Tibial nerve (tissue), 4 donors: Measurements from ENCODE around the gene SUSD4.

ENCODE experiments used
- EP300 ChIP-seq, 2 donors: sonication (generic); formaldehyde crosslinking; IDR thresholded peaks; one replicate each; pipeline ENCODE4 v1.6.1; 2017; ENCODE audit warnings: antibody characterized with exemption in 2 of 2, mild to moderate bottlenecking in 1 of 2
- POLR2A ChIP-seq, 2 donors: fragments of 450-650 bp; IDR thresholded peaks; one replicate each; pipeline ENCODE4 v1.6.1; 2017; ENCODE audit warnings: antibody characterized with exemption in 2 of 2, mild to moderate bottlenecking in 2 of 2, moderate library complexity in 2 of 2
- TF ChIP-seq, protein P1 (sequence below), 5 experiments: fragments of 200-600 bp in 3 of 5; fragments of 450-650 bp in 2 of 5; sonication (generic) in 3 of 5; IDR thresholded peaks; one replicate each; pipeline ENCODE4 v1.5.1; 2016 to 2019; ENCODE audit warnings: antibody characterized with exemption in 5 of 5, mild to moderate bottlenecking in 3 of 5, moderate library complexity in 2 of 5

GRCh38 chr1:223244366-223245103 is 119.4 kb downstream of the SUSD4 start:
- TF ChIP-seq, protein P1, sequence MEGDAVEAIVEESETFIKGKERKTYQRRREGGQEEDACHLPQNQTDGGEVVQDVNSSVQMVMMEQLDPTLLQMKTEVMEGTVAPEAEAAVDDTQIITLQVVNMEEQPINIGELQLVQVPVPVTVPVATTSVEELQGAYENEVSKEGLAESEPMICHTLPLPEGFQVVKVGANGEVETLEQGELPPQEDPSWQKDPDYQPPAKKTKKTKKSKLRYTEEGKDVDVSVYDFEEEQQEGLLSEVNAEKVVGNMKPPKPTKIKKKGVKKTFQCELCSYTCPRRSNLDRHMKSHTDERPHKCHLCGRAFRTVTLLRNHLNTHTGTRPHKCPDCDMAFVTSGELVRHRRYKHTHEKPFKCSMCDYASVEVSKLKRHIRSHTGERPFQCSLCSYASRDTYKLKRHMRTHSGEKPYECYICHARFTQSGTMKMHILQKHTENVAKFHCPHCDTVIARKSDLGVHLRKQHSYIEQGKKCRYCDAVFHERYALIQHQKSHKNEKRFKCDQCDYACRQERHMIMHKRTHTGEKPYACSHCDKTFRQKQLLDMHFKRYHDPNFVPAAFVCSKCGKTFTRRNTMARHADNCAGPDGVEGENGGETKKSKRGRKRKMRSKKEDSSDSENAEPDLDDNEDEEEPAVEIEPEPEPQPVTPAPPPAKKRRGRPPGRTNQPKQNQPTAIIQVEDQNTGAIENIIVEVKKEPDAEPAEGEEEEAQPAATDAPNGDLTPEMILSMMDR (IDR thresholded peaks at IDR 0.05) = peak in 1 of 5 experiments; percentile 27
- TF ChIP-seq EP300 (IDR thresholded peaks at IDR 0.05) (no peak), POLR2A (IDR thresholded peaks at IDR 0.05) (no peak)
